HG03457 (cell line): ENCODE measurements around the gene CWC27.

Experiments
- ATAC-seq: cut with Tn5 transposase; IDR thresholded peaks from one replicate; pipeline ENCODE4 v1.9.1; 2021; ENCODE audit warnings: moderate number of reproducible peaks; ENCODE audit not compliant: unreplicated experiment

The CWC27 gene, protein sequence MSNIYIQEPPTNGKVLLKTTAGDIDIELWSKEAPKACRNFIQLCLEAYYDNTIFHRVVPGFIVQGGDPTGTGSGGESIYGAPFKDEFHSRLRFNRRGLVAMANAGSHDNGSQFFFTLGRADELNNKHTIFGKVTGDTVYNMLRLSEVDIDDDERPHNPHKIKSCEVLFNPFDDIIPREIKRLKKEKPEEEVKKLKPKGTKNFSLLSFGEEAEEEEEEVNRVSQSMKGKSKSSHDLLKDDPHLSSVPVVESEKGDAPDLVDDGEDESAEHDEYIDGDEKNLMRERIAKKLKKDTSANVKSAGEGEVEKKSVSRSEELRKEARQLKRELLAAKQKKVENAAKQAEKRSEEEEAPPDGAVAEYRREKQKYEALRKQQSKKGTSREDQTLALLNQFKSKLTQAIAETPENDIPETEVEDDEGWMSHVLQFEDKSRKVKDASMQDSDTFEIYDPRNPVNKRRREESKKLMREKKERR

DNA sequence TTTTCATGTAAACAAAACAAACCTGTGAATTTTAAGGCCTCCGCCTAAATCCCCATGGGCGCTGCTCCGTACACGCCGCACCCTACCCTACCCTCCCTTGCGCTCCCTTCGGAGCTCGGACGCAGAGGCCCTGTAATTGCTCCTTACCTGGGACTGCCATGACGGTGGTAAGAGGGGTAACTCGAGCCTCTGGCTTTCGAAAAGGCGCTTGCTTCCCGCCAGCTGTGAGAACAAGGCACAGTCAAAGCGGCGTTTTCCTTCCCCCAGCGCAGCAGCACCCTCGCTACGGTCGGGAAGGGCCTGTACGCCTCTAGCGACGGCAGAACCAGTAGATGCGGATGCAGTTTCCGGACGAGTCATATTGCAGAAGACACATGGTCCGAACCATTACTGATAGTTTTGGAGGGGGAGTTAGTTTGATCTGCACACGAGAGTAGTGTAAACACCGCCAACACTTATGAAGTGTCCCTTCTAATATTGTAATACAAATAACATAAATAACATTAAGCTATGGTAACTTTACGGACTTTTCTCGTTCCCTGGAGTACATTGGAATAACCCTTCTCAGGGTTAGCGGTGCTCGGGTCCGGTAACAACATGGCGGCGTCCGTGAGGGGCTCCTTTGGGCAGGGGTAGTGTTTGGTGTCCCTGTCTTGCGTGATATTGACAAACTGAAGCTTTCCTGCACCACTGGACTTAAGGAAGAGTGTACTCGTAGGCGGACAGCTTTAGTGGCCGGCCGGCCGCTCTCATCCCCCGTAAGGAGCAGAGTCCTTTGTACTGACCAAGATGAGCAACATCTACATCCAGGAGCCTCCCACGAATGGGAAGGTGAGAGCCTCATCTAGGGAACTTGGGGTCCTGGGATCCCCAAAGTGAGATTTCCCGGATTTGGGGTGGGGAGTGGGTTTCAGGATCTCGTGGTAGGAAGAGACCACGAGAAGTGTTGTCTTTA, at the start of gene CWC27, which contains the start of gene SREK1IP1:
CWC27 (plus strand) TSS at position 573 of the 955 bp plus-strand sequence; CDS start at position 790, 217 bp downstream.
SREK1IP1 (minus strand) TSS at position 334 of the 955 bp plus-strand sequence; CDS start at position 160, 174 bp downstream.
- ATAC-seq, result peak; percentile 97

DNA sequence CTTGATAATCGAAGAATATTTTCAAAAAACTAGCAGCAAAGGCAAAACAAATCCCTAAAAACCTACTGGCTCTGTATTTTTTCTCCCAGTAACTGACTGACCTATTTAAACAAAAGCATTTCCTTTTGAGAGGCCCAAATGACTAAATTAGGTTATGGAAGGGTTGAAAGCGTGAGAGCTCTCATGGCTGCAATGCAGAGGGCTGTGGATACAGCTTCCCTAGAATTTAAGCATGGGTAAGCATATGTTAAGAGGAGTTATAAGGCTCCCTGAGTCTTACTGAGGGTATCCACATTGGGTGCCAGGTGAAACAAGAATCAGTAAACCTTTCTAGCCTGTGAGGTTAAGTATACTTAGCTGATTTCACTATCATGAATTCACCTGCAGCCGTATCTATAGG, 46.1 kb upstream of the CWC27 start:
- ATAC-seq, result no peak

DNA sequence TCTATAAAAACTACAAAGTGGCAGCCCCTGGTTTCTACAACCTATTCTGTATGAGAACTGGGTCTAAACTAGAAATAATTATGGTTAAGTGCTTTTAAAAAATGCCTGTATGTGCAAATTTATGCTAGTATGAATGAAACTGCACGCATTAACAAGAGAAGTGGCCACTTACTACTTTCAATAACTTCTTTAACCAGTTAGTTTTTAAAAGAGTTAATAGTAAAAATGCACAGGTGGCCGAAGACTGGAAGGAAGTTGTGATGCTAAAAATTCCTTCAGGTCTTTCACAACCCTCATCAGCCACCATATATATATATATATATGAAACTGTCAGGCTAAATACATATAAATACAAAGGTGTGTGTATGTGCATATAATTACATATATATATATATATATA, 41.6 kb upstream of the CWC27 start:
- no peak for ATAC-seq

DNA sequence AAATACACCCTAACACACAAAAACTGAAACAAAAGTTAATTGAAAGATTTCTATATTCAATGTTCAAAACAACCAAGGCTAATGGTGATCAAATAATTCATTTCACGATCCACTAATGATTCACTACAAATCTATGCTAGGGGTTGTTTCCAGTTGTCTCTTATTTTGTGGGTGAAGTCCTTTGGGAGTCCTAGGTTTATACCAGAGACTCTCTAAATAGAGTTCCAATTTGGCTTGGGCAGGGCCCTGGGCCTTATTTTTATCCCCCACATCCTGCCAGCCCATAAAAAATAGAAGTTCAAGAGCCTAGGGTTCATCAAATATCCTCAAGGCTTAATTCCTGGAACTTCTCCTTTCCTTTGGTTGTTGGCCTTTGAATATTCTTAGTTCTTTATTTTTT, 26.3 kb upstream of the CWC27 start:
- ATAC-seq, result no peak

DNA sequence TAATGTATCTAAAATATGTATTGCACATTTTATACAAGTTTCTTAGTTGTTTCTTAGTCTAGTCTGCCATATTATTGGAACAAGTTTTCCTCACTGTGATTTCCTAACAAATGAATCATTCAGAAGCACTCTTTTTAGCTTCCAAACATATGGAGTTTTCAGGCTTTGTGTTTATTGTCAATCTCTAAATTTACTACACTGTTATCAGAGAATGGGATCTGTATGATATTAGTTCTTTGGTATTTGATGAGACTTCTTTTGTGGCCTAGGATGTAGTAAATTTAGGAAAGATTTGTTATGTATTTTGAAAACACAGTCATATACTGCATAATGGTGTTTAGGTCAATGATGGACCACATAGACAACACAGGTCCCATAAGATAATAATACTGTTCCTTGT, 25.9 kb upstream of the CWC27 start:
- no peak for ATAC-seq

DNA sequence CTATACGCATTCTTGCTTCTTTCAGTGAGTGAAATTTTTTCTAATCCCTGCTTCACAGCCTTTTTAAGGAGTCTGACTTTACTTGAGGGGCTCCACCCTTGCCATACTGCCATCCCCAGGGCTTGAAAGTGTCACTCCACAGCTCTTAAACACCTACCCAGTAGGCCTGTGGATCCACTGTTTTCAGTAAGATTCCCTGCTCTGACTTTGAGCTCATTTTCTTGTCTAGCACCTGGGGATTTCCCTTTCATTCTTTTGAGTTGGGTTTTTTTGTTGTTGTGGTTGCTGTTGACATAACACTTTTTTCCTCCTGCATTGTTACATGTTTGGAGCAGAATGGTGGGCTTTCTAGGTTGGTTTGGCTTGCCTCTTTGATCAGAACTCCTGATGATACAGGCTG, 23.8 kb upstream of the CWC27 start:
- no peak for ATAC-seq

DNA sequence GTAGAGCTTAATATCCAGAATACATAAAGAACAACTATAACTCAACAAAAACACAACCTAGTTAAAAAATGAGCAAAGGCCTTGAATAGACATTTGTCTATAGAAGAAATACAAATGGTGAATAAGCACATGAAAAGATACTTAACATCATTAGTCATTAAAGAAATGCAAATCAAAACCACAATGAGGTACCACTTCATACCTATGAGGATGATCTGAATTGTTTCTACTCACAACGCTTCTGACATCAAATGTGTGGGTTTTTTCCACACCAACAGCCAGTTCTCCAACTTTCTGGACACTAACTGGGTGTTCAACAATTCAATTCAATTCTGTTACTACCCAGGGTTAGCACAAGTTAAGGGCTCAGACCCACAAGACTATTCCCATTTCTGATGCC, 22.3 kb upstream of the CWC27 start:
- no peak for ATAC-seq

DNA sequence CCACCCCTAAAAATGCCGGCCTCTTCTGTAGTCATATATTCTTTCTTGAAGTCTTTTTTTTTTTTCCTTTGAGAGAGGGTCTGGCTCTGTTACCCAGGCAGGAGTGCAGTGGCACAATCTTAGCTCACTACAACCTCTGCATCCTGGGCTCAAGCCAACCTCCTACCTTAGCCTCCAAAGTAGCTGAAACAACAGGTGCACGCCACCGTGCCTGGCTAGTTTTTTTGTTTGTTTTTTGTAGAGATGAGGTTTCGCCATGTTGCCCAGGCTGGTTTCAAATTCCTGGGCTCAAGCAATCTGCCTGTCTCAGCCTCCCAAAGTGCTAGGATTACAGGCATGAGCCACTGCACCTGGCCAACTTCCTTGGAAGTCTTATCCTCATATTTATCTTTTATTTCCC, 19.3 kb upstream of the CWC27 start:
- no peak for ATAC-seq

DNA sequence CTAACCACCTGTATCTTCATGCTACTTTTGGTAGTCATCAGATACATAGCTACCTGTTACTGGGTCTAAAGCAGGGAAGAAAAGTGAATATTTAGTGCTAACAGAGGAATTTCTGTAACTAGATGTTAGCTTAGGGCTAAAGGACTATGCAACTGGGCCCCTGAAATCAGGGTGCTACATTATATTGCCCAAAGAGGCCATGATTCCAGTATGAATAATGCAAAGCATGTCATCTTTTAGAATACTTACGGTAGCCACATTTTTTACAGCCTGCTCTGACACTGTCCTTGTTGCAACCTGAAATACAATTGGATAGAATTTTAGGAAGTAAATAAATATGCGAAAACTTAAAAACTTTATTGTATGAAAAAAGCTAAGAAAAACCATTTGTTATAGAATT, 14.7 kb upstream of the CWC27 start:
- ATAC-seq, result no peak

DNA sequence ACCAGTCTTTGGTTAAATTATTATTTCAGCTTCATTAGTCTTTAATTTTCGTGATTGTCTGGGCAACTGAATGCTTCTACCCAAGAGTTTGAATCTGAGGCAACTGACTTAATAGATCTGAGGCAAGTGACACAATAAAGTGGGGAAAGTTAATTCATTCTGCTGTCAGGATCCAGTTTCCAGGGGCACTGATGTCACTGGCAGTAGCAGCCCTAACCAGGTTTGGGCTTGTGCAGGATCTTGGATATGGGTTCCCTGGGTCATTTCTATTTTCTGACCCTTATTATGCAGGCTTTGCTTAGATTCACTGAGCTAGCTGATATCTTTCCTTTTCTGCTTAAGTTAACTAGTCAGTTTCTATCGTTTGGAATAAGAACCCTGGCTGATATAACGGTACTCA, 9.8 kb upstream of the CWC27 start:
- no peak for ATAC-seq

DNA sequence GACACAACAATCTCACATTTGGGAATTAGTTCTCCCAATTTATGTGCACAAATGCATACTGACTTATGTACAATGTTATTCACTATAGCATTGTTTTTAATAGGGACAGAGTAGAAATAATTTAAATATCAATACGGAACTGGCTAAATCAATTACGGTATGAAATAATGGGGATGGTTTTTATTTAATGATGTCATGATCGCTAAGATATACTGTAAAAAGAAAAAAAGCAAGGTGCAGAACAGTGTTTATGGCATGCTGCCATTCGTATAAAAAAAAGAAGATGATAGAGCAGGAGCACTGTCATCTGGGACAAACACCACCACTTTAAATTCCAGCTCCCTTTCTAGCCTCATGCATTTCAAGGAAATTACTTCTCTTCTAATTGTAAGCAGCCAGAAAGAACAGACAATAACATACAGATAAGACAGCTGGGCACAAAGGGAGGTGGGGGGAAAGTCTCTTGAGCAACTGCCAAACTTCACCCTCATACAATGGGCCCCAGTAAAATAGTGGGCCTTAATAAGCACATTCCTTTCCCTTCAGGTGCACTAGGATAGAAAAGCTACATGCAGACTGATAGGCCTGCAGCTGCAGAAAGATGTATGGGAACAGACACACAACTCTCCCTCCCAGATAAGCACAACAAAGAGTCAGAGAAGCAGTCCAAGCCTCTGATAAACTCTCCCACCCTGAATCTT, 8.6 kb upstream of the CWC27 start:
- no peak for ATAC-seq

DNA sequence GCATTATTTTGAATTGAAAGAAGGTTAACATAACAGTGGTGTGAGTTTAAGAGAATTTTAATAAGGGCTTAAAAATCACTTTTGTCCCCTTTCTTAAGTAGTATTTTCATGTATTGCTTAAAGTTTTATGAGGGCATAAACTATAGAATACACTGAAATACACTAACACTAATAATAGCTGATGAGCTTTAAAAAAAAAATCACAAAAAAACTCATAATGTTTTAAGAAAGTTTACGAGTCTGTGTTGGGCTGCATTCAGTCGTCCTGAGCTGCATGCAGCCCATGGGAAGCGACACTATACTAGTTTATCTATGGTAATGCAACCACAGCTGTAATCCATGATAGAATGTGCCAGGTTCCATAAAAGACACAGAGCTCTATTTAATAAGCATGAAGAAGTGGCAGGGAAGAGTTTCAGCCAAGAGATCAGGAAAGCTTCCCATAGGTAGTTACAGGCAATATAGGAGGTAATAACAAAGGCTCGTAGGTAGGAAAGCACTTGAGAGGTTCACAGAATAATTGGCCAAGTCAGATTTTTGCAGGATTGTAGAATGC, 4.7 kb upstream of the CWC27 start:
- no peak for ATAC-seq

DNA sequence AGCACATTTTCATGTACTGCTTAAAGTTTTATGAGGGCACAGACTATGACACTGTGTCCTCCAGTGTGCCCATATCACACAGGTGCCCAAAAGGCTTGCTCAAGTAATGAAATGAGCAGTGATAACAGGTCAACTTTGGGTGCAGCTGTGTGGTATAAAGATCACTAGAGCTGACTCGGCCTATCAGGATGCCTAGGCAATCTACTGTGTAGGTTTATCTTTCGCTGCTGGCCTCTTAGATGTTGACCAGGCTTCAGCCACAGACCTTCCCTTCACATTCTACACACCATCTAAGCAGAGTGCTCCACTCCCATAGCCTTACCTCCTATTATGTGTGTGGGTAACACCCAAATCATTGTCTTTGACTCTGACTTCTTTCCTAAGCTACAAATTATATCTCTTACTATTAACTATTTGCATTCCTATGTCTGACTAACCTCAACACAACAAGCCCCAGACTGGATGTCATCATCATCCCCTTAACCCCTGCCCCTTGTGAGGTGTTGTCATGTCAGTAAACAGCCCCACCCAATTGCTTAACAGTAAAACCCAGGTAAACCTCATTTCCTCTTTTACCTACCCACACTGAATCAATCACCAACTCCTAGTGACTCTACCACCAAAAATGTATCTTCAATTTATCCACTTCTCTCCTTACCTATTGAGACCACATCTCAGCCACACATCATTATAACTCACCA, 2.8 kb upstream of the CWC27 start:
- no peak for ATAC-seq

DNA sequence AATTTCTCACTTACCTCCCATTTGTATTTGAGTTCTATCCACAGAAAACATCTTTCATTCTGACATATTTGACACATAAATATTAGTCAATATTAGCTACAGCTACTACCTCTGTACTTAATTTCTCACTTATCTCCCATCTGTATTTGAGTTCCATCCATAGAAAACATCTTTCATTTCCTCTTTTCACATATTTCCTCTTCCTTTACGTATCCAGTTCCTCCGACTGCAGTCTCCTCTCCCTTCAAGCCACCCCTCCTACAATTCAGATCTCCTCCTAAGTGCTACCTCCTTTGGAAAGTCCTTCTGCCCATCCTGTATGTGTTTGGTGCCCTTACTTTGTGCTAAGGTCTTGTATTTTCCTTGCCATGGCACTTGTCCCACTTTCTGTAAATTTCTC, 1.8 kb upstream of the CWC27 start:
- no peak for ATAC-seq

DNA sequence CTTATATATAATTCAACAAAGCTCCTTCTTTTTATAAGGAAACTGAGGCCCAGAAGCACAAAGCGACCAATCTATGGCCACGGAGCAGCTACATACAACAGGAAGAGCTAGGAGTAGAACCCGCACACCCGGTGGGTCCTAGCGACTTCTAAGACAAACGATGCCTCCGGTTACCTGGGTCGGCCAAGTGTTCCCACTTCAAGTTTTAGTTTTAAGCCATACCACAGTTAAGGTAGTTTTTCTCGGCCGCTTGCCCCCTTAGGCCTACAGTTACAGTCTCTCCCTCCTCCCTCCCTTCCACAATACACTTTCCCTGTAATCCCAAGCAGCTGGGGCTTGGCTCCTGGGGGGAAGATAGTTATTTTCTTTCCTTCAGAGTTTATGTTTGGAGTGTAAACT, 772 bp upstream of the CWC27 start:
- no peak for ATAC-seq

DNA sequence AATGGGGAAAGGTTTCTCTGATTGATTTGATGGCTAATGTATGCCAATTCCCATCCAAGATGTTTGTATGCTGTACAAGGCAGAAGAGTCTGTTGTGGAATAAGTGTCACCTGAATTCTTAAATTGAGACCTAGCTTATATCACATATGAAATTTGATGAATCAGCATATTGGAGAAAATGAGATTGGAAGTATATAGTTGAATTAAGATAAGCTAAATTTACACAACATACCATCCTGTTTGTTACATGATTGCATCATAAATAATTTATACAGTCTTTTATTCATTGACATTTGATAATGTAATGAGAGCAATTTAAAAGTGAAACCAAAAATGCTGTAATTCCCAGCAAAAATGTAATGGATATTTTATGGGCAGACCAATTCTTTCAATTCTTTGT, 1.1 kb downstream of the CWC27 start:
- ATAC-seq, result no peak

DNA sequence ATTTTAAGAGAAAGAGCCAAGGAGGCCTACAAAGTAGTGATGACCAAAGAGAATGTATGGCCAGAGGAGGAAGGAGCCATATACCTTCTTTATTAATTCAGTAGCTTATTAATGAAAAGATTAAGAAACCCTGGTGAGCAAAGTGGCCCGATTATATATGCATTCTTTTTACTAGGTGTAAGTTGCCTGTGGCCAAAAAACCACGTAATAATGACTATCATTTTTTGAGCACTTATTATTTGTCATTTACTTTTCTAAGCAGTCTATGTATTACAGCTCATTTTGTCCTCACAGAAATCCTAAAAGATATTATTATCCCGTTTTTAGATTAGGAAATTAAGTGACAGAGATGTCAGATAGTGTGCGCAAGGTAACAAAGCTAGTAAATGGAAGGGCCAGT, 3.0 kb downstream of the CWC27 start:
- no peak for ATAC-seq

DNA sequence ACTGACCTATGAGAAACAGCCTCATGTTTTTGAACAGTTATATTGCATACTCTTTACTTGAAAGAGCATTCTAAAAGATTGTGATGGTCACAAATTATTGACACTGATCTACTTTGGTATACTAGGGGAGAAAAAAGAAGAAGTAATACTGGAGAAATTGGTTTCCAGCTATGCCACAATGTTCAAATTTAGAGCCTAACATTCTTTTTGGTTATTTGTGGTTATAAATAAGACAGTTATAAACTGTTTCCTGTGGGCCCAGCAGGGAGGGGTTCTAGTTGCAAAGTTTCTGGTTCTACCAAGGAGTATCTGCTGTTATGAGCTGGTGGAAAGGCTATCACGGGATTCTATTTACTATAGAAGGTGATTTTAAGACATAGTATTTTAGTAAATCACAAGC, 4.8 kb downstream of the CWC27 start:
- peak; percentile 43 for ATAC-seq

DNA sequence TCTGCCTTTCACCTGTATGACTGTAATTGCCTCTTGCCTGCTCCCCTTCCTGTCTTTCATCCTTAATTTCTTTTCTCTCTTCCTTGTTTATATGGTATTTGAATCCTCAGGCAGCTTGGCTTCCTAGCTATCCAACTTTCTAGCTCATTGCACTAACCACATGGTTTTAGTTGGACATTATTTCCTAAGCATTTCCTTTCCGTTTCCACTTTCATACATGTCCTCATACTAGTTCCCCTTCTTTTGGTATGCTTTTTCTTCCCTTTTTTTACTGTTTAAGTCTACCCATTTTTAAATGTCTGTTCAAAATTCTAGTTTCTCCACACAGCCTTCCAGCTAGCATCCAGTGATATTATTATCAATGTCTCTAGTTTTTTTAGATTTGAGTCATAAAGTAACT, 6.6 kb downstream of the CWC27 start:
- ATAC-seq, result no peak

DNA sequence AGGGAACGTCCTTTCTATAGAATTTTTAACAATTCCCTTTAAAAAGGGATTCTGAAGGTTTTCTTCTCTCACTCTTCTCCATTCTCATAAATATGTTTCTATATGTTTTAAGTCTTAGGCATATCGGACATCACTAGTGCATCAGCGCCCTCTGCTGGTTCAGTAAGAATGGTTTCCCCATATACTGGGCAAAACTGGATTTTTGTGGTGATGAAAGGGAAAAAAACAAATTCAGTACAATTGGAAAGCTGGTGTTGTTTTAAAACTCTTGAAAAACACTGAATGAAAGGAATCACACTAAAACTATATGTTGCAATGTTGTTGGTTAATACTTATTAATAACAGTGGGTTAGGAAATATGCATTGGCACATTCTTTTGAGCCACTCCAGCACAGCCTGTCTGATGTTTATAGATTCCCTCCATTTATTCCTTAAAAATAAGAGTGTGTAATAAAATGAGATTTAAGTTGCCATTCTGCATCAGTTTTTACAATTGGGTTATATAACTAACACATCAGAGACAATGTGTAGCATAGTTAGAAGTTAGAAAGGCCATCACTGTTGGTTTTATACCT, 15.8 kb downstream of the CWC27 start:
- ATAC-seq, result no peak
